K562 (cell line): ENCODE data around the gene GFM2. TPM values are rescaled to one million over a fixed set of nuclear protein-coding genes. Genes with fewer than 3 reads are reported as not detected.

Source experiments
- CCNT2 ChIP-seq: IDR thresholded peaks from 2 replicates; pipeline ENCODE4 v1.6.1; 2011; ENCODE audit warnings: borderline replicate concordance, low read depth, mild to moderate bottlenecking, moderate library complexity, mixed read lengths, low read length; ENCODE audit not compliant: insufficient read length; ENCODE audit errors: extremely low read depth
- CREB1 ChIP-seq, 2 experiments: sonication (generic) in 1 of 2; formaldehyde crosslinking in 1 of 2; IDR thresholded peaks; 2 replicates each; pipeline versions ENCODE4 v1.6.1 to v1.8.0; 2012 to 2022; ENCODE audit warnings: inconsistent platforms in 1 of 2, mild to moderate bottlenecking in 1 of 2, missing genetic modification reagents in 1 of 2, moderate library complexity in 1 of 2
- ESRRA ChIP-seq: fragments of 450-650 bp; IDR thresholded peaks from 2 replicates; pipeline ENCODE4 v1.6.1; 2014; ENCODE audit warnings: low read depth, mild to moderate bottlenecking, moderate library complexity, borderline replicate concordance
- GATAD2A ChIP-seq: fragments of 450-650 bp; IDR thresholded peaks from 2 replicates; pipeline ENCODE4 v1.6.1; 2017
- MTA1 ChIP-seq: fragments of 450-650 bp; IDR thresholded peaks from 2 replicates; pipeline ENCODE4 v1.6.1; 2017; ENCODE audit warnings: borderline replicate concordance
- MTA2 ChIP-seq: fragments of 450-650 bp; IDR thresholded peaks from 2 replicates; pipeline ENCODE4 v1.6.1; 2016; ENCODE audit warnings: low read depth
- PTBP1 ChIP-seq: fragments of 200-400 bp; formaldehyde crosslinking; IDR thresholded peaks from 2 replicates; pipeline ENCODE4 v1.6.1; 2017; ENCODE audit warnings: low read depth, low read length
- RBBP5 ChIP-seq: fragments of 200-600 bp; sonication (generic); IDR thresholded peaks from 2 replicates; pipeline ENCODE4 v1.6.1; 2012; ENCODE audit warnings: borderline replicate concordance, mild to moderate bottlenecking, low read length, control low read depth, inconsistent platforms; ENCODE audit not compliant: insufficient read depth, poor library complexity, severe bottlenecking
- SRSF7 ChIP-seq: fragments of 200-400 bp; formaldehyde crosslinking; optimal IDR thresholded peaks from 2 replicates; pipeline ENCODE3; 2017; ENCODE audit warnings: mild to moderate bottlenecking, low read depth, low read length
- WHSC1 ChIP-seq: IDR thresholded peaks from one replicate; pipeline ENCODE4 v1.6.1; 2012; ENCODE audit warnings: low read length, control low read depth, inconsistent platforms
- XRCC5 ChIP-seq: fragments of 200-400 bp; formaldehyde crosslinking; IDR thresholded peaks from 2 replicates; pipeline ENCODE4 v1.6.1; 2017; ENCODE audit warnings: low read depth, mild to moderate bottlenecking, low read length
- ZNF3 ChIP-seq: fragments of 250-450 bp; sonication (Bioruptor Pico); IDR thresholded peaks from 2 replicates; pipeline ENCODE4 v1.5.0; 2021; ENCODE audit warnings: mild to moderate bottlenecking, moderate library complexity
- ZNF347 ChIP-seq: fragments of 450-650 bp; formaldehyde crosslinking; IDR thresholded peaks from 2 replicates; pipeline ENCODE4 v1.4.0; 2020; ENCODE audit warnings: low read depth, mild to moderate bottlenecking, moderate library complexity
- ZNF431 ChIP-seq: sonication (generic); formaldehyde crosslinking; IDR thresholded peaks from 2 replicates; pipeline ENCODE4 v1.8.0; 2022; ENCODE audit warnings: mild to moderate bottlenecking, missing genetic modification reagents
- ZNF696 ChIP-seq: fragments of 250-450 bp; sonication (Bioruptor Pico); conservative IDR thresholded peaks from 2 replicates; pipeline ENCODE4 v1.4.0; 2020; ENCODE audit warnings: mild to moderate bottlenecking, moderate library complexity
- polyA plus RNA-seq, 8 experiments: library from polyadenylated mRNA; depleted of rRNA in 4 of 8; stranded (reverse) in 5 of 8; unstranded in 3 of 8; fragments of >200 nt; fragmentation: Nextera tagmentation in 2 of 8; fragmentation: Illumina TruSeq in 1 of 8; extraction: Ambion mirVana in 2 of 8; extraction: Trizol in 1 of 8; gene quantifications; 2 replicates each; pipeline versions ENCODE4 v1.2.1 to v1.2.3, GENCODE V29; 2011 to 2014; ENCODE audit warnings: inconsistent platforms in 1 of 8, missing spikeins in 1 of 8
- total RNA-seq, 7 experiments: library from RNA; depleted of rRNA in 6 of 7; stranded (reverse); fragments of >200 nt in 6 of 7; fragmentation: Illumina TruSeq in 2 of 7; extraction: Trizol in 2 of 7; gene quantifications; 2 replicates each; pipeline versions ENCODE4 v1.2.1 to v1.2.3, GENCODE V29; 2011 to 2021; ENCODE audit warnings: low replicate concordance in 1 of 7
- TF ChIP-seq, protein P1 (sequence below), 2 experiments: fragments of 450-650 bp in 1 of 2; sonication (generic) in 1 of 2; formaldehyde crosslinking in 1 of 2; IDR thresholded peaks in 1 of 2; conservative IDR thresholded peaks in 1 of 2; 2 replicates each; pipeline versions ENCODE4 v1.6.1 to v1.8.1; 2016 to 2023; ENCODE audit warnings: mild to moderate bottlenecking in 2 of 2, moderate library complexity in 2 of 2, inconsistent platforms in 1 of 2, missing genetic modification reagents in 1 of 2
- TF ChIP-seq, protein P2 (sequence below): fragments of 450-650 bp; IDR thresholded peaks from 2 replicates; pipeline ENCODE4 v1.6.1; 2016; ENCODE audit warnings: missing biosample characterization, missing genetic modification characterization
- TF ChIP-seq, protein P3 (sequence below): fragments of 450-650 bp; IDR thresholded peaks from 2 replicates; pipeline ENCODE4 v1.6.1; 2016
- TF ChIP-seq, protein P4 (sequence below): fragments of 450-650 bp; IDR thresholded peaks from 2 replicates; pipeline ENCODE4 v1.7.1; 2018; ENCODE audit warnings: mild to moderate bottlenecking, low read depth; ENCODE audit not compliant: partially characterized antibody

GFM2 gene
- total and polyA plus RNA-seq, 9 of the 15 experiments (the other 6 are each of a cell fraction or from before 2014, with no cell fraction given), result 32.8 to 78.2 (median 52.5) TPM

DNA sequence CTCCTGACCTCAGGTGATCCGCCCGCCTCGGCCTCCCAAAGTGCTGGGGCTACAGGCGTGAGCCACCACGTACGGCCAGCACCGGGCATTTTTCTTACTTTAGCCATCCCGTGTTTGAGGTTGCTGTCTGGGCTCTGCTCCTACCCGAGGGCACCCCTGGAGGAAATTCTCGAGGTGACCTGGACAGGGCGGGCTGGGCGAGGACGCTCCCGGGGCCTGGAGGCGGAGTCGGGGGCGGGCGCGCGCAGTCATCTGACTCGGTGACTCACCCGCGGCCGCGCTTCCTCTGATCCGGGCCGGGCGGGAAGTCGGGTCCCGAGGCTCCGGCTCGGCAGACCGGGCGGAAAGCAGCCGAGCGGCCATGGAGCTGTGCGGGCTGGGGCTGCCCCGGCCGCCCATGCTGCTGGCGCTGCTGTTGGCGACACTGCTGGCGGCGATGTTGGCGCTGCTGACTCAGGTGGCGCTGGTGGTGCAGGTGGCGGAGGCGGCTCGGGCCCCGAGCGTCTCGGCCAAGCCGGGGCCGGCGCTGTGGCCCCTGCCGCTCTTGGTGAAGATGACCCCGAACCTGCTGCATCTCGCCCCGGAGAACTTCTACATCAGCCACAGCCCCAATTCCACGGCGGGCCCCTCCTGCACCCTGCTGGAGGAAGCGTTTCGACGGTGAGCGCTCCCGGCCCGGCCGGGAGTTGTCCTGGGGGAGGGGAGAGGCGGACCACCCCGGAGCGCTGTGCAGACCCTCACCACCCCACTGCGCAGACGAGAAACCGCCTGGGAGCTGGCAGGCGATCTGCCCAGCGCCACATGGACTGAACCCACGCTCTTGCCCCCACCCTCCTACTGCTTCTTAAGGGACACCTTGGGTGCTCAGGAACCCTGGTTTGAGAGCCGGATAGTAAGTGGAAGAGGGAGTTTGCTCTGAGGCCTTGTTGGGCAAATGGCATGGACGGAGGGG is 81.7 kb downstream of the GFM2 start, which contains the start of gene HEXB (continued):
- TF ChIP-seq, protein P1, sequence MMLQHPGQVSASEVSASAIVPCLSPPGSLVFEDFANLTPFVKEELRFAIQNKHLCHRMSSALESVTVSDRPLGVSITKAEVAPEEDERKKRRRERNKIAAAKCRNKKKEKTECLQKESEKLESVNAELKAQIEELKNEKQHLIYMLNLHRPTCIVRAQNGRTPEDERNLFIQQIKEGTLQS (IDR thresholded peaks at IDR 0.05), result peak; percentile 93
- TF ChIP-seq, protein P1 (CRISPR knock-in tag; conservative IDR thresholded peaks at IDR 0.05), result peak; percentile 94; the same call in 1 of the 2 replicates
- no peak for TF ChIP-seq CREB1 (IDR thresholded peaks at IDR 0.05)
- peak; percentile 24; the same call in 1 of the 2 replicates for TF ChIP-seq CREB1 (CRISPR knock-in tag; IDR thresholded peaks at IDR 0.05)
- TF ChIP-seq RBBP5, result peak; percentile 82
- TF ChIP-seq ZNF696 (CRISPR knock-in tag), result no peak
- TF ChIP-seq XRCC5, result no peak
- no peak for TF ChIP-seq ZNF431 (CRISPR knock-in tag)
- TF ChIP-seq, protein P2, sequence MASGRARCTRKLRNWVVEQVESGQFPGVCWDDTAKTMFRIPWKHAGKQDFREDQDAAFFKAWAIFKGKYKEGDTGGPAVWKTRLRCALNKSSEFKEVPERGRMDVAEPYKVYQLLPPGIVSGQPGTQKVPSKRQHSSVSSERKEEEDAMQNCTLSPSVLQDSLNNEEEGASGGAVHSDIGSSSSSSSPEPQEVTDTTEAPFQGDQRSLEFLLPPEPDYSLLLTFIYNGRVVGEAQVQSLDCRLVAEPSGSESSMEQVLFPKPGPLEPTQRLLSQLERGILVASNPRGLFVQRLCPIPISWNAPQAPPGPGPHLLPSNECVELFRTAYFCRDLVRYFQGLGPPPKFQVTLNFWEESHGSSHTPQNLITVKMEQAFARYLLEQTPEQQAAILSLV (tag), result no peak
- TF ChIP-seq WHSC1, result no peak
- TF ChIP-seq SRSF7, result no peak
- no peak; the same call in 1 of the 2 replicates for TF ChIP-seq GATAD2A
- no peak for TF ChIP-seq MTA1
- TF ChIP-seq, protein P3, sequence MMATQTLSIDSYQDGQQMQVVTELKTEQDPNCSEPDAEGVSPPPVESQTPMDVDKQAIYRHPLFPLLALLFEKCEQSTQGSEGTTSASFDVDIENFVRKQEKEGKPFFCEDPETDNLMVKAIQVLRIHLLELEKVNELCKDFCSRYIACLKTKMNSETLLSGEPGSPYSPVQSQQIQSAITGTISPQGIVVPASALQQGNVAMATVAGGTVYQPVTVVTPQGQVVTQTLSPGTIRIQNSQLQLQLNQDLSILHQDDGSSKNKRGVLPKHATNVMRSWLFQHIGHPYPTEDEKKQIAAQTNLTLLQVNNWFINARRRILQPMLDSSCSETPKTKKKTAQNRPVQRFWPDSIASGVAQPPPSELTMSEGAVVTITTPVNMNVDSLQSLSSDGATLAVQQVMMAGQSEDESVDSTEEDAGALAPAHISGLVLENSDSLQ, result no peak
- no peak for TF ChIP-seq PTBP1
- peak; percentile 55 for TF ChIP-seq CCNT2
- TF ChIP-seq ZNF3 (CRISPR knock-in tag), result no peak
- no peak for TF ChIP-seq MTA2
- TF ChIP-seq, protein P4, sequence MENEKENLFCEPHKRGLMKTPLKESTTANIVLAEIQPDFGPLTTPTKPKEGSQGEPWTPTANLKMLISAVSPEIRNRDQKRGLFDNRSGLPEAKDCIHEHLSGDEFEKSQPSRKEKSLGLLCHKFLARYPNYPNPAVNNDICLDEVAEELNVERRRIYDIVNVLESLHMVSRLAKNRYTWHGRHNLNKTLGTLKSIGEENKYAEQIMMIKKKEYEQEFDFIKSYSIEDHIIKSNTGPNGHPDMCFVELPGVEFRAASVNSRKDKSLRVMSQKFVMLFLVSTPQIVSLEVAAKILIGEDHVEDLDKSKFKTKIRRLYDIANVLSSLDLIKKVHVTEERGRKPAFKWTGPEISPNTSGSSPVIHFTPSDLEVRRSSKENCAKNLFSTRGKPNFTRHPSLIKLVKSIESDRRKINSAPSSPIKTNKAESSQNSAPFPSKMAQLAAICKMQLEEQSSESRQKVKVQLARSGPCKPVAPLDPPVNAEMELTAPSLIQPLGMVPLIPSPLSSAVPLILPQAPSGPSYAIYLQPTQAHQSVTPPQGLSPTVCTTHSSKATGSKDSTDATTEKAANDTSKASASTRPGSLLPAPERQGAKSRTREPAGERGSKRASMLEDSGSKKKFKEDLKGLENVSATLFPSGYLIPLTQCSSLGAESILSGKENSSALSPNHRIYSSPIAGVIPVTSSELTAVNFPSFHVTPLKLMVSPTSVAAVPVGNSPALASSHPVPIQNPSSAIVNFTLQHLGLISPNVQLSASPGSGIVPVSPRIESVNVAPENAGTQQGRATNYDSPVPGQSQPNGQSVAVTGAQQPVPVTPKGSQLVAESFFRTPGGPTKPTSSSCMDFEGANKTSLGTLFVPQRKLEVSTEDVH, result no peak
- peak; percentile 15; the same call in 1 of the 2 replicates for TF ChIP-seq ESRRA
- no peak for TF ChIP-seq ZNF347 (CRISPR knock-in tag)
